Lower lobe of right lung (tissue), 2 donors: Measurements from ENCODE around the gene CAMK2N1. TPM values are rescaled to one million over a fixed set of nuclear protein-coding genes. Genes with fewer than 3 reads are reported as not detected.
"Not testable (repeated sequence)": the region's sequence is repeated elsewhere in the genome, so short reads cannot be mapped to it uniquely, and the experiment has no call there.

ENCODE experiments used
- ATAC-seq, 2 donors: fragments of 200-7000 bp; cut with Tn5 transposase; one replicate each; pipeline ENCODE4 v1.9.1; 2020 to 2022; ENCODE audit warnings: mild to moderate bottlenecking in 2 of 2, moderate library complexity in 2 of 2
- DNase-seq: peaks from one replicate; pipeline ENCODE4 v3.0.0-alpha.2; 2020
- H3K27ac ChIP-seq: fragments of 200-600 bp; one replicate; pipeline ENCODE4 v1.8.0; 2022
- H3K27me3 ChIP-seq: fragments of 200-600 bp; one replicate; pipeline ENCODE4 v1.8.0; 2022; ENCODE audit warnings: low read depth
- H3K36me3 ChIP-seq: fragments of 200-600 bp; one replicate; pipeline ENCODE4 v1.8.0; 2022; ENCODE audit warnings: mild to moderate bottlenecking
- H3K4me1 ChIP-seq: fragments of 200-600 bp; one replicate; pipeline ENCODE4 v1.8.0; 2022
- H3K4me3 ChIP-seq: fragments of 200-600 bp; one replicate; pipeline ENCODE4 v1.8.0; 2022; ENCODE audit warnings: mild to moderate bottlenecking
- H3K9me3 ChIP-seq: fragments of 200-600 bp; one replicate; pipeline ENCODE4 v1.8.0; 2022
- intact Hi-C: fragments of 100-400 bp; cut with DNase I; formaldehyde crosslinking; loops from one replicate; pipeline ENCODE4 v1.11.0; 2022
- total RNA-seq: library from RNA; stranded (reverse); fragmentation: NEBNext Ultra II Directional; extraction: Animal tissue kit (Norgen Biotek cat#: 25700); gene quantifications from one replicate; pipeline ENCODE4 v1.2.1, GENCODE V29; 2021
- TF ChIP-seq, protein P1 (sequence below): fragments of 200-600 bp; IDR thresholded peaks from one replicate; pipeline ENCODE4 v1.8.0; 2022; ENCODE audit warnings: antibody characterized with exemption, mild to moderate bottlenecking
- donor health status: DM: no; HTN: yes; CAD: no; lungs with severe emphysema.

The CAMK2N1 gene
- total RNA-seq, 1 donor from 2014 or later = 43.0 TPM

DNA sequence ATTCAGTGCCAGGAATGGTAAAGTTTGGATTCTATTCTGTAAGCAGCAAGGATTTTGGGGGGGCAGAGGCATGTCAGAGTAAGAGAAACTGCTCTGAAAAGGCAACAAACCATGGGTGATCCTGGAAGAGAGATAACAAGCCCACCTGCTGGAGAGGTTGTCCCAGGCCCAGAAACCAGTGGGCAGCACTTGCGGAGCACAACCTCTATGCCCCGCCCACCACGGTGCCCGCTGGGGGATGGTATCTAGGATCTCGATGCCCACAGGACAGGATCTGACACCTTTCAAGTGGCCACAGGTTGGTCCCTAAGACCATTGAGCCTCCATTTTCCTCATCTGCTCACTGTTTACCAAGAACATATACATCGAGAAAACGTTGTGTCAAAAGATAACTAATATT lies 42.2 kb upstream of the CAMK2N1 start:
- intact Hi-C loops = no loop called here
- H3K36me3 ChIP-seq = no peaks in the 10 kb centered on the region
- no peak overlapping the region for H3K4me3 ChIP-seq
- H3K4me1 ChIP-seq = no peaks in the 10 kb centered on the region
- peaks cover 32% of the 10 kb centered on the region for H3K27me3 ChIP-seq
- H3K27ac ChIP-seq = no peak overlapping the region
- ATAC-seq (no peak), DNase-seq (no peak)
- H3K9me3 ChIP-seq = no peaks in the 10 kb centered on the region
- TF ChIP-seq, protein P1, sequence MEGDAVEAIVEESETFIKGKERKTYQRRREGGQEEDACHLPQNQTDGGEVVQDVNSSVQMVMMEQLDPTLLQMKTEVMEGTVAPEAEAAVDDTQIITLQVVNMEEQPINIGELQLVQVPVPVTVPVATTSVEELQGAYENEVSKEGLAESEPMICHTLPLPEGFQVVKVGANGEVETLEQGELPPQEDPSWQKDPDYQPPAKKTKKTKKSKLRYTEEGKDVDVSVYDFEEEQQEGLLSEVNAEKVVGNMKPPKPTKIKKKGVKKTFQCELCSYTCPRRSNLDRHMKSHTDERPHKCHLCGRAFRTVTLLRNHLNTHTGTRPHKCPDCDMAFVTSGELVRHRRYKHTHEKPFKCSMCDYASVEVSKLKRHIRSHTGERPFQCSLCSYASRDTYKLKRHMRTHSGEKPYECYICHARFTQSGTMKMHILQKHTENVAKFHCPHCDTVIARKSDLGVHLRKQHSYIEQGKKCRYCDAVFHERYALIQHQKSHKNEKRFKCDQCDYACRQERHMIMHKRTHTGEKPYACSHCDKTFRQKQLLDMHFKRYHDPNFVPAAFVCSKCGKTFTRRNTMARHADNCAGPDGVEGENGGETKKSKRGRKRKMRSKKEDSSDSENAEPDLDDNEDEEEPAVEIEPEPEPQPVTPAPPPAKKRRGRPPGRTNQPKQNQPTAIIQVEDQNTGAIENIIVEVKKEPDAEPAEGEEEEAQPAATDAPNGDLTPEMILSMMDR = no peak

DNA sequence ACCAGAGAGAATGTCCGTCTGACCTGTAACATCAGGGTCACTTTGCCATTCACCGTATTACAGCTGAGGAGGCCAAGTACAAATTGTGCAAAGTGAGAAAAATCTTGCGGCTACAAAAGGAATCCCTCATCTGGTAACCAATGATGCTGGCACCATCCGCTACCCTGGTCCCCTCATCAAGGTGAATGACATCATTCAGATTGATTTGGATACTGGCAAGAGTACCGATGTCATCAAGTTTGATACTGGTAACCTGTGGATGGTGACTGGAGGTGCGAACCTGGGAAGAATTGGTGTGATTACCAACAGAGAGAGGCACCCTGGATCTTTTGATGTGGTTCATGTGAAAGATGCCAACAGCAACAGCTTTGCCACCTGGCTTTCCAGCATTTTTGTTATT lies 40.3 kb upstream of the CAMK2N1 start:
- ATAC-seq = no peak
- Histone ChIP-seq H3K9me3 (no peaks in the 10 kb centered on the region), H3K27me3 (peaks cover 32% of the 10 kb centered on the region), H3K36me3 (no peaks in the 10 kb centered on the region), H3K4me1 (no peaks in the 10 kb centered on the region), H3K27ac (no peak overlapping the region), H3K4me3 (no peak overlapping the region)
- DNase-seq = no peak
- TF ChIP-seq, protein P1 = no peak
- intact Hi-C loops = no loop called here

DNA sequence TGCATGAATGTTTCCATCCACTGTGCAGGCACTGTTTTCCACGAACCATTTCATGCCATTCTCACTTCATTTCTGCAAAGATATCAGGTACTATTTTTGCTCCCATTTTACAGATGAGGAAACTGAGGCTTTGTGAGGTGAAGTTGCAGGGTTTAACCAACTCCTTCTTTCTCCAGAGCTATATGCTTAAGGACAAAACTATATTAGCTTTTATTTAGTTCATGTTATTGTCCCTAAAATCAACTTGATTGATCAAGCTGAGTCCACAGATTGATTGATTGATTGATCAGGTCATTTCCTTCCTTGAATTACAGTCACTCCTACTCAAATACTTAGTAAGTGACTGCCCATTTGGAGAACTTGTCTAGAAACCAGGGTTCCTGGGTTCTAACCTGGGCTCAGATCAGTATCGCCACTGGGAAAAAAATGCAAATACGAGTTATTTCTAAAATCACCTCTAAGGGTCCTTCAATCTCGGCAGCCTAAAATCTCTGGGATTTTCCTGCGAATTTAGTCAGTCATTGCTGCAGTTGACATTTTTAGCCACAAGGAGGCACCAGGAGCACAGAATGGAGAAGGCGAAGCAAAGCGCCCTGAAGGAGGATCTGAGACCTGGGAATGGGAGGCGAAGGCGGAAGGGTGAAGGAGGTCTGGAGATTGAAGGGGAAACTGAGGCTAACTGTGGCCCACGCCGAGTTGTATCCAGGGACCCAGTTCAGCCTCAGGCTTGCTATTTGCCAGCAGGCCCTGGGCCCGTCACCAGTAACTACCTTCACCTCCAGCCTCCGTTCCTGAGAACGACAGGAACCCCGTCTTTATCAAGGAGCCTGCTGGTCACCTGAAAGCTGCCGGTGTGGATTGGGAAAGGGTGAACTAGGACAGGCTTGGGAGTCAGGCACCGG lies 36.2 kb upstream of the CAMK2N1 start:
- Histone ChIP-seq H3K4me1 (no peaks in the 10 kb centered on the region), H3K9me3 (no peaks in the 10 kb centered on the region), H3K27me3 (peaks cover 6% of the 10 kb centered on the region), H3K27ac (no peak overlapping the region), H3K4me3 (no peak overlapping the region), H3K36me3 (no peaks in the 10 kb centered on the region)
- intact Hi-C loops = no loop called here
- ATAC-seq (peak; percentile 81 to 83), DNase-seq (peak; percentile 59)
- TF ChIP-seq, protein P1 = peak; percentile 84

DNA sequence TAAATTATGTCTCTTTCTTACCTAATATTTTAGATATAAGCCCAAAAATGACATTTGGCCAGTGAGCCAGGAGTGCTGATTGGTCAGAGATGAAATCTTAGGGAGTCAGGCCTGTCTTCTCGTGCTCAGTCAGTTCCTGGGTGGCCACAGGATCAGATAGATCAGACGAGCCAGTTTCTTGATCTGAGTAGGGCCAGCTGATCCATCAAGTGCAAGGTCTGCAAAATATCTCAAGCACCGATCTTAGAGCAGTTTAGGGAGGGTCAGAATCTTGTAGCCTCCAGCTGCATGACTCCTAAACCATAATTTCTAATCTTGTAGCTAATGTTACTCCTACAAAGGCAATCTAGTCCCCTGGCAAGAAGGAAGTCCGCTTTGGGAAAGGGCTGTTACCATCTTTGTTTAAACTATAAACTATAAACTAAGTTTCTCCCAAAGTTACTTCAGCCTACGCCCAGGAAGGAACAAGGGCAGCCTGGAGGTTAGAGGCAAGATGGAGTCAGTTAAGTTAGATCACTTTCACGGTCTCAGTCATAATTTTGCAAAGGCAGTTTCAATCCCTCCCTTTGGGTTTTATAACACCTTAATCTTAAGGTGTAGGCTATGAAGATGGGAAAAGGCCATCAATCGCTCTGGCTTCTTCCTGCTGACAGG lies 33.7 kb upstream of the CAMK2N1 start:
- intact Hi-C loops, ATAC-seq, H3K9me3 ChIP-seq: not testable (repeated sequence)

DNA sequence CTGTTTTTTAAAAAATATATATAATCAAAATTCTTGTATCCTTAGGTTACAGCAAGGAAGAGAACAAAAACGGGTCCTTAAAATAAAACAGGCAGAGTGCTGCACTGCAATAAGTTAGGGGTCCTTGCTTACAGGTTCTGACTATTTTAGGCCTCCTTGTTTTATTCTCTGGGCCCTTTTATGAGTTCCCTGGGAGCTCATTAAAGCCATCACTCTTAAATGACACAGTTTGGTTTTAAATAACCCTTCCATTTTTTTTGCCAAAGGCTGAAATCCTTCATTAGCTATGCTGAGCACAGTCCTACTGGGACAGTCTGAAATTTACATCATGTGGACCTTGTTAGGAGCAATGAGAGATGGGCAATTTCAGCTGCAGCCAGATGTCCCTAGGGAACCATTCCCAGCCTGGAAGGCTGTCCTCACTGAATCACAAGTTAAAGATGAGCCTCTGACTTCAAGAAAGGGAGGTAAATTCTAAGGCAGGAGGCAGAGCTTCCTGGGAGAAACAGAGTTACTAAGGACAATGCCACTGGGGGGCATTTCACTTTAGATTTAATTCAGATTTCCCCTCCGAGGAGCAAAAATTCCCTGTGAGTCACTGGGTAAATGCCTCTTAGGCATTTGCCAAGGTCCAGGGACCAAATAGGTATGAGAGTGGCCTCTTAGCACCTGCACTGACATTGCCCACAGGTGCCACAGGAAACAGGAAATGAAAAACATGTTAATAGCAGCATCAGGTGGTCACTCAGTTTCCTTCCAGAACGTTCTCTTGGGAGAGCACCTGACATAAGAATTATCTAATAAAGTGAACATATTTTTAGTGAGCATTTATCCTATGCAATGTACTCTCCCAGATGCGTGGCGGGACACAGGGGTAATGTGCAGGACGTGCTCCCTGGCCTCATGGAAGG lies 25.8 kb upstream of the CAMK2N1 start:
- peaks cover 17% of the 10 kb centered on the region for H3K27me3 ChIP-seq
- no peak for DNase-seq
- no peak overlapping the region for H3K4me3 ChIP-seq
- TF ChIP-seq, protein P1 = no peak
- H3K9me3 ChIP-seq = no peaks in the 10 kb centered on the region
- peaks cover 13% of the 10 kb centered on the region for H3K4me1 ChIP-seq
- intact Hi-C loops = no loop called here
- H3K27ac ChIP-seq = no peak overlapping the region
- no peak for ATAC-seq
- no peaks in the 10 kb centered on the region for H3K36me3 ChIP-seq

More for the DNA sequence above, 33.7 kb upstream of the CAMK2N1 start:
- H3K27me3 ChIP-seq, H3K4me1 ChIP-seq, H3K27ac ChIP-seq, H3K36me3 ChIP-seq, DNase-seq, H3K4me3 ChIP-seq: not testable (repeated sequence)
